ENCODE results near the gene PRAMEF1.

- TF ChIP-seq POLR2A (IDR thresholded peaks at IDR 0.05) (no peak), CTCF (IDR thresholded peaks at IDR 0.05) (no peak), EP300 (IDR thresholded peaks at IDR 0.05) (no peak)
Measured at GRCh38 chr1:12778907-12779306, 12.3 kb upstream of the PRAMEF1 start.
